Mucosa of rectum (tissue), 2 donors: Measurements from ENCODE around the gene NFIA.

Source experiments
- H3K27ac ChIP-seq, 2 donors: one replicate each; pipeline ENCODE4 v1.7.0; 2013; ENCODE audit warnings: inconsistent platforms in 2 of 2, low read depth in 2 of 2, low read length in 2 of 2
- H3K27me3 ChIP-seq, 2 donors: one replicate each; pipeline ENCODE4 v1.7.0; 2013; ENCODE audit warnings: low read length in 2 of 2; ENCODE audit not compliant: control insufficient read depth in 2 of 2, insufficient read depth in 2 of 2
- H3K36me3 ChIP-seq, 2 donors: one replicate each; pipeline ENCODE4 v1.7.0; 2013; ENCODE audit warnings: low read length in 2 of 2; ENCODE audit not compliant: control insufficient read depth in 2 of 2, insufficient read depth in 2 of 2
- H3K4me1 ChIP-seq, 2 donors: one replicate each; pipeline ENCODE4 v1.7.0; 2013; ENCODE audit warnings: low read length in 2 of 2, mild to moderate bottlenecking in 1 of 2; ENCODE audit not compliant: control insufficient read depth in 2 of 2, insufficient read depth in 2 of 2
- H3K4me3 ChIP-seq, 2 donors: one replicate each; pipeline ENCODE4 v1.7.0; 2013; ENCODE audit warnings: low read length in 2 of 2
- H3K9ac ChIP-seq, 2 donors: one replicate each; pipeline ENCODE4 v1.7.0; 2013; ENCODE audit warnings: low read length in 2 of 2, low read depth in 1 of 2, mild to moderate bottlenecking in 1 of 2
- H3K9me3 ChIP-seq, 2 donors: one replicate each; pipeline ENCODE4 v1.7.0; 2013; ENCODE audit warnings: low read length in 2 of 2; ENCODE audit not compliant: control insufficient read depth in 2 of 2
- donor health status: healthy.
- donor health status: Normal muscosa, but diverticular disease.

NFIA gene

GRCh38 chr1:61149010-61149860, 66.9 kb downstream of the NFIA start:
- H3K27ac ChIP-seq = no peak overlapping the region
- no peak overlapping the region for H3K4me3 ChIP-seq
- peaks cover 0 to 16% of the 10 kb centered on the region in 2 donors for H3K4me1 ChIP-seq
- H3K9me3 ChIP-seq = no peaks in the 10 kb centered on the region
- no peaks in the 10 kb centered on the region for H3K27me3 ChIP-seq
- H3K9ac ChIP-seq = no peak overlapping the region
- no peaks in the 10 kb centered on the region for H3K36me3 ChIP-seq

- Histone ChIP-seq H3K36me3 (no peaks in the 10 kb centered on the region), H3K27me3 (no peaks in the 10 kb centered on the region), H3K27ac (no peak overlapping the region), H3K9ac (no peak overlapping the region), H3K4me1 (peaks cover 0 to 16% of the 10 kb centered on the region in 2 donors), H3K4me3 (no peak overlapping the region), H3K9me3 (no peaks in the 10 kb centered on the region)
Observed at GRCh38 chr1:61151565-61151964, 69.2 kb downstream of the NFIA start.

- Histone ChIP-seq H3K27ac (no peak overlapping the region), H3K36me3 (no peaks in the 10 kb centered on the region), H3K4me1 (peaks cover 0 to 17% of the 10 kb centered on the region in 2 donors), H3K4me3 (no peak overlapping the region), H3K9ac (no peak overlapping the region), H3K27me3 (no peaks in the 10 kb centered on the region), H3K9me3 (no peaks in the 10 kb centered on the region)
Observed at GRCh38 chr1:61152066-61152465, 69.7 kb downstream of the NFIA start.

- H3K4me1 ChIP-seq = peaks cover 0 to 22% of the 10 kb centered on the region in 2 donors
- H3K27me3 ChIP-seq = no peaks in the 10 kb centered on the region
- H3K36me3 ChIP-seq = no peaks in the 10 kb centered on the region
- no peak overlapping the region for H3K27ac ChIP-seq
- no peak overlapping the region for H3K4me3 ChIP-seq
- no peaks in the 10 kb centered on the region for H3K9me3 ChIP-seq
- no peak overlapping the region for H3K9ac ChIP-seq
Observed at GRCh38 chr1:61152469-61153105, 70.2 kb downstream of the NFIA start.

- H3K4me1 ChIP-seq = peaks cover 0 to 20% of the 10 kb centered on the region in 2 donors
Observed at GRCh38 chr1:61156576-61157467, 74.5 kb downstream of the NFIA start.

GRCh38 chr1:61157468-61157987, 75.2 kb downstream of the NFIA start:
- H3K4me1 ChIP-seq = peaks cover 0 to 16% of the 10 kb centered on the region in 2 donors
- H3K9ac ChIP-seq = no peak overlapping the region
- H3K27ac ChIP-seq = no peak overlapping the region
- H3K36me3 ChIP-seq = no peaks in the 10 kb centered on the region
- no peaks in the 10 kb centered on the region for H3K9me3 ChIP-seq
- no peaks in the 10 kb centered on the region for H3K27me3 ChIP-seq
- H3K4me3 ChIP-seq = no peak overlapping the region

More at GRCh38 chr1:61156576-61157467, 74.5 kb downstream of the NFIA start:
- H3K27ac ChIP-seq = no peak overlapping the region
- no peaks in the 10 kb centered on the region for H3K9me3 ChIP-seq
- H3K27me3 ChIP-seq = no peaks in the 10 kb centered on the region
- H3K36me3 ChIP-seq = no peaks in the 10 kb centered on the region
- no peak overlapping the region for H3K4me3 ChIP-seq
- no peak overlapping the region for H3K9ac ChIP-seq

GRCh38 chr1:61158591-61158990, 76.2 kb downstream of the NFIA start:
- no peak overlapping the region for H3K27ac ChIP-seq
- no peaks in the 10 kb centered on the region for H3K9me3 ChIP-seq
- no peaks in the 10 kb centered on the region for H3K36me3 ChIP-seq
- no peak overlapping the region for H3K9ac ChIP-seq
- H3K4me3 ChIP-seq = no peak overlapping the region
- no peaks in the 10 kb centered on the region for H3K27me3 ChIP-seq
- peaks cover 0 to 10% of the 10 kb centered on the region in 2 donors for H3K4me1 ChIP-seq

- H3K9me3 ChIP-seq = no peaks in the 10 kb centered on the region
- H3K4me1 ChIP-seq = peaks cover 0 to 10% of the 10 kb centered on the region in 2 donors
Observed at GRCh38 chr1:61160526-61160925, 78.2 kb downstream of the NFIA start.

GRCh38 chr1:61162520-61163258, 80.3 kb downstream of the NFIA start:
- H3K9me3 ChIP-seq = no peaks in the 10 kb centered on the region
- no peaks in the 10 kb centered on the region for H3K27me3 ChIP-seq
- no peak overlapping the region for H3K4me3 ChIP-seq
- H3K4me1 ChIP-seq = peaks cover 0 to 4% of the 10 kb centered on the region in 2 donors
- no peaks in the 10 kb centered on the region for H3K36me3 ChIP-seq
- no peak overlapping the region for H3K27ac ChIP-seq
- no peak overlapping the region for H3K9ac ChIP-seq

More at GRCh38 chr1:61160526-61160925, 78.2 kb downstream of the NFIA start:
- no peak overlapping the region for H3K9ac ChIP-seq
- no peaks in the 10 kb centered on the region for H3K36me3 ChIP-seq
- H3K4me3 ChIP-seq = no peak overlapping the region
- H3K27me3 ChIP-seq = no peaks in the 10 kb centered on the region
- H3K27ac ChIP-seq = no peak overlapping the region
